Naive thymus-derived CD4-positive, alpha-beta T cell (primary cell): ENCODE measurements around the gene RINL. TPM values are rescaled to one million over a fixed set of nuclear protein-coding genes. Genes with fewer than 3 reads are reported as not detected.
"Not testable (repeated sequence)": the region's sequence is repeated elsewhere in the genome, so short reads cannot be mapped to it uniquely, and the experiment has no call there.

Experiments
- ATAC-seq: fragments of 150-1000 bp; cut with Tn5 transposase; 2 replicates; pipeline ENCODE4 v1.10.0; 2021; ENCODE audit warnings: mild to moderate bottlenecking, moderate library complexity
- CTCF ChIA-PET: fragments of 350-600 bp; sonication (Branson Sonifier 250); formaldehyde crosslinking; loops from one replicate; lab custom pipeline; 2021; ENCODE audit warnings: antibody characterized with exemption; lab: Charles Lee
- POLR2A ChIA-PET: fragments of 350-600 bp; sonication (Branson Sonifier 250); formaldehyde crosslinking; loops from one replicate; lab custom pipeline; 2021; ENCODE audit warnings: antibody characterized with exemption, inconsistent platforms; lab: Charles Lee
- DNase-seq, 9 donors: peaks; one replicate each; pipeline versions ENCODE4 v3.0.0 to v3.0.0-alpha.2; 2020 to 2022; ENCODE audit warnings: mixed read lengths in 1 of 9
- H3K27ac ChIP-seq: one replicate; pipeline ENCODE4 v1.7.0; 2013; ENCODE audit warnings: mild to moderate bottlenecking, low read depth, low read length, moderate library complexity
- H3K27me3 ChIP-seq, 2 donors: one replicate each; pipeline ENCODE4 v1.7.0; 2013; ENCODE audit warnings: low read length in 2 of 2, mild to moderate bottlenecking in 2 of 2, moderate library complexity in 2 of 2; ENCODE audit not compliant: control insufficient read depth in 2 of 2, insufficient read depth in 2 of 2
- H3K36me3 ChIP-seq, 3 experiments: 1 replicate in 2 of 3; 2 replicates in 1 of 3; pipeline ENCODE4 v1.7.0; 2013; ENCODE audit warnings: low read length in 3 of 3, mild to moderate bottlenecking in 3 of 3, moderate library complexity in 1 of 3; ENCODE audit not compliant: insufficient read depth in 3 of 3, control insufficient read depth in 2 of 3
- H3K4me1 ChIP-seq, 2 donors: one replicate each; pipeline ENCODE4 v1.7.0; 2013; ENCODE audit warnings: low read length in 2 of 2, mild to moderate bottlenecking in 2 of 2, moderate library complexity in 1 of 2; ENCODE audit not compliant: control insufficient read depth in 2 of 2, insufficient read depth in 2 of 2
- H3K4me3 ChIP-seq: 2 replicates; pipeline ENCODE4 v1.7.0; 2013; ENCODE audit warnings: mild to moderate bottlenecking, low read length
- H3K9me3 ChIP-seq, 3 experiments: 1 replicate in 2 of 3; 2 replicates in 1 of 3; pipeline ENCODE4 v1.7.0; 2013; ENCODE audit warnings: low read length in 3 of 3; ENCODE audit not compliant: control insufficient read depth in 2 of 3
- H3K27ac Mint-ChIP-seq, 9 donors: one replicate each; pipeline ENCODE4 v1.8.0; 2020 to 2022; ENCODE audit warnings: mixed read lengths in 9 of 9, mild to moderate bottlenecking in 8 of 9, moderate library complexity in 5 of 9, inconsistent platforms in 2 of 9
- H3K27me3 Mint-ChIP-seq, 5 donors: one replicate each; pipeline ENCODE4 v1.8.0; 2021 to 2022; ENCODE audit warnings: mixed read lengths in 5 of 5, mild to moderate bottlenecking in 1 of 5
- H3K36me3 Mint-ChIP-seq, 5 donors: one replicate each; pipeline ENCODE4 v1.8.0; 2020 to 2022; ENCODE audit warnings: mixed read lengths in 5 of 5, mild to moderate bottlenecking in 3 of 5, inconsistent platforms in 1 of 5
- H3K4me1 Mint-ChIP-seq, 7 donors: one replicate each; pipeline ENCODE4 v1.8.0; 2020 to 2022; ENCODE audit warnings: mixed read lengths in 7 of 7, mild to moderate bottlenecking in 3 of 7, inconsistent platforms in 1 of 7
- H3K4me3 Mint-ChIP-seq, 10 donors: one replicate each; pipeline ENCODE4 v1.8.0; 2020 to 2022; ENCODE audit warnings: mild to moderate bottlenecking in 10 of 10, mixed read lengths in 10 of 10, moderate library complexity in 6 of 10, inconsistent platforms in 2 of 10
- H3K9me3 Mint-ChIP-seq, 11 donors: one replicate each; pipeline ENCODE4 v1.8.0; 2020 to 2022; ENCODE audit warnings: mixed read lengths in 11 of 11, mild to moderate bottlenecking in 4 of 11, inconsistent platforms in 1 of 11, moderate library complexity in 1 of 11
- intact Hi-C, 2 donors: fragments of 100-400 bp; cut with micrococcal nuclease; formaldehyde crosslinking; loops; one replicate each; pipeline ENCODE4 v1.15.1; 2023
- polyA plus RNA-seq, 2 donors: library from polyadenylated mRNA; unstranded; fragments of 300-500 nt; fragmentation: Illumina TruSeq; gene quantifications; one replicate each; pipeline ENCODE4 v1.2.3, GENCODE V29; 2021
- total RNA-seq, 6 experiments: library from RNA in 5 of 6; stranded (reverse) in 5 of 6; gene quantifications; 1 replicate in 5 of 6; 2 replicates in 1 of 6; pipeline ENCODE4 v1.2.3 and lab custom pipeline; 2021 to 2026

Gene RINL
- total and polyA plus RNA-seq, 7 experiments from 2014 or later: 32.8 to 75.9 (median 49.5) TPM

DNA sequence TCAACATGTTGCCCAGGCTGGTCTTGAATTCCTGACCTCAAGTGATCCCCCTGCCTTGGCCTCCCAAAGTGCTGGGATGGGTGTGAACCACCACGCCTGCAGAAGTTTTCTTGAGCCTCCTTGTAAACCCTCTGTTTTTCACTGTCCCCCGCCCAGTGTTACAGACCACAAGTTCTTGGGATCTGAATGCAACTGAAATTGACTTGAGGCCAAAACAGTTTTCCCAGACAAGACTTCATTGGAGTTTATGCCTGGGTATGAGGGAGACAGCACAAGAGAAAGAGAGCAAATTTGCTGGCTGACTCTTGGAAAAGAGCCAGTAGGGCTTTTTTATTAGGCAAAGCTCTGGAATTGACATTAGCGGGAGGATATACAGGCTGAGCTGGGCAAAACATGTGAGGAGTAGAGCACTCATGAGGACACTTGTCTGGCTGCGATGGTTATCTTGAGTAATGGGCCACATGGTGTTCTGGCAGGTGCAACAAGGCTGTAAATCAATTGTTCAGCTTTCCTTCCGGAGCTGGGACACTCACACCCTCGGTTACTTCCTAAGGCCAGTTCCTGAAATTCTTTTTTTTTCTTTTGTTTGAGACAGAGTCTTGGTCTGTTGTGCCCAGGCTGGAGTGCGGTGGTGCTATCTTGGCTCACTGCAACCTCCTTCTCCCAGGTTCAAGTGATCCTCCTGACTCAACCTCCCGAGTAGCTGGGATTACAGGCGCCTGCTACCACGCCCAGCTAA is 15.6 kb downstream of the RINL start:
- H3K4me1 ChIP-seq: peaks cover 22 to 25% of the 10 kb centered on the region in 2 donors
- H3K27ac Mint-ChIP-seq: no peak overlapping the region
- no peak overlapping the region for H3K4me3 Mint-ChIP-seq

GRCh38 chr19:38861368-38861767 is 16.7 kb downstream of the RINL start:
- Histone ChIP-seq H3K9me3 (no peaks in the 10 kb centered on the region), H3K4me3 (no peak overlapping the region), H3K27me3 (no peaks in the 10 kb centered on the region), H3K4me1 (peaks cover 32 to 33% of the 10 kb centered on the region in 2 donors), H3K27ac (no peak overlapping the region), H3K36me3 (no peaks in the 10 kb centered on the region)
- Mint-ChIP-seq H3K27ac (no peak overlapping the region), H3K4me1 (peaks cover 28 to 51% (median 48%) of the 10 kb centered on the region in 7 donors), H3K4me3 (no peak overlapping the region), H3K36me3 (peaks cover 0 to 14% (median 0%) of the 10 kb centered on the region in 5 donors), H3K9me3 (peaks cover 0 to 3% (median 0%) of the 10 kb centered on the region in 11 donors), H3K27me3 (peaks cover 0 to 2% (median 0%) of the 10 kb centered on the region in 5 donors)
- ChIA-PET POLR2A (interaction anchor here (0.6 to 3.1 kb wide), 5 partner anchors 8 to 26 kb away, joined by 3 to 13 read pairs (median 4); partner anchors contain the start of gene RINL), CTCF (interaction anchor here (1.4 kb wide), 3 partner anchors 8 to 29 kb away, joined by 3 to 4 read pairs (median 4); no protein-coding TSS in a partner anchor)
- DNase-seq (no peak), ATAC-seq (no peak)
- intact Hi-C loops: no loop called here

More for the DNA sequence above, 15.6 kb downstream of the RINL start:
- Mint-ChIP-seq H3K4me1 (peaks cover 23 to 47% (median 42%) of the 10 kb centered on the region in 7 donors), H3K36me3 (peaks cover 0 to 14% (median 0%) of the 10 kb centered on the region in 5 donors), H3K9me3 (peaks cover 0 to 2% (median 0%) of the 10 kb centered on the region in 11 donors), H3K27me3 (no peaks in the 10 kb centered on the region)
- Histone ChIP-seq H3K27me3 (no peaks in the 10 kb centered on the region), H3K27ac (no peak overlapping the region), H3K9me3 (no peaks in the 10 kb centered on the region), H3K4me3 (no peak overlapping the region), H3K36me3 (no peaks in the 10 kb centered on the region)
- intact Hi-C loops: no loop called here
- DNase-seq: no peak
- CTCF ChIA-PET: interaction anchor here (1.1 to 1.4 kb wide), 2 partner anchors 10 to 13 kb away, joined by 4 read pairs; no protein-coding TSS in a partner anchor
- POLR2A ChIA-PET: interaction anchor here (0.6 to 19.2 kb wide), 4 partner anchors 13 to 38 kb away, joined by 4 to 317 read pairs (median 8); partner anchors contain the start of genes HNRNPL and RINL
- ATAC-seq: no peak

DNA sequence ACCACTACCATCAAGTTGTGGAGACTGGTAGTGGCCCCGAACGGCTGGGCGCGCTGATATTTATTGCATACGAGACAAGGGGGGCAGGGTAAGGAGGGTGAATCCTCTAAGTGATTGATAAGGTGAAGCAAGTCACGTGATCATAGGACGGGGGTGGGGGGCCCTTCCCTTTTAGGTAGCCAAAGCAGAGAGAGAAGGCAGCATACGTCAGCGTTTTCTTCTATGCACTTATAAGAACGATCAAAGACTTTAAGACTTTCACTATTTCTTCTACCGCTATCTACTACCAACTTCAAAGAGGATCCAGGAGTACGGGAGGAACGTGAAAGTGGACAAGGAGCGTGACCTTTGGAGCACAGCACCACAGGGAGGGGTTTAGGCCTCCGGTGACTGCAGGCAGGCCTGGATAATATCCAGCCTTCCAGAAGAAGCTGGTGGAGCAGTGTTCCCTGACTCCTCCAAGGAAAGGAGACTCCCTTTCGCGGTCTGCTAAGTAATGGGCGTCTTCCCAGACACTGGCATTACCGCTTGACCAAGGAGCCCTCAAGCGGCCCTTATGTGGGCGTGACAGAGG is 18.4 kb downstream of the RINL start:
- H3K4me3 ChIP-seq, DNase-seq, ATAC-seq, H3K36me3 Mint-ChIP-seq, intact Hi-C loops, H3K27ac ChIP-seq, H3K27me3 ChIP-seq, H3K36me3 ChIP-seq, H3K27me3 Mint-ChIP-seq, H3K9me3 Mint-ChIP-seq, H3K9me3 ChIP-seq, H3K4me3 Mint-ChIP-seq: not testable (repeated sequence)
- Mint-ChIP-seq H3K27ac (peak overlapping the region in 1 of 9 donors; percentile 27), H3K4me1 (peaks cover 12 to 41% (median 33%) of the 10 kb centered on the region in 7 donors)
- CTCF ChIA-PET: interaction anchor here (0.5 to 1.4 kb wide), 2 partner anchors 9 to 209 kb away, joined by 3 to 4 read pairs; no protein-coding TSS in a partner anchor
- H3K4me1 ChIP-seq: peaks cover 18 to 19% of the 10 kb centered on the region in 2 donors
- POLR2A ChIA-PET: interaction anchor here (1.5 to 1.8 kb wide), 3 partner anchors 8 to 10 kb away, joined by 4 to 5 read pairs (median 5); no protein-coding TSS in a partner anchor

GRCh38 chr19:38856813-38857212 is 21.3 kb downstream of the RINL start:
- Mint-ChIP-seq H3K36me3 (peaks cover 0 to 1% (median 0%) of the 10 kb centered on the region in 5 donors), H3K27ac (peak overlapping the region in 8 of 9 donors; percentile 47 to 97 (median 84)), H3K27me3 (peaks cover 0 to 2% (median 0%) of the 10 kb centered on the region in 5 donors), H3K4me1 (peaks cover 6 to 40% (median 30%) of the 10 kb centered on the region in 7 donors), H3K9me3 (peaks cover 0 to 2% (median 0%) of the 10 kb centered on the region in 11 donors), H3K4me3 (peak overlapping the region in 9 of 10 donors; percentile 8 to 85 (median 69))
- intact Hi-C loops: loop anchor here in 1 of 2 donors (1.0 kb wide), 1 partner anchor 13 kb away; no protein-coding TSS in a partner anchor
- ChIA-PET POLR2A (interaction anchor here (0.6 to 2.1 kb wide), 8 partner anchors 8 to 87 kb away, joined by 3 to 13 read pairs (median 6); partner anchors contain the start of genes ECH1, HNRNPL and RINL), CTCF (interaction anchor here (0.7 to 1.4 kb wide), 2 partner anchors 11 to 21 kb away, joined by 3 to 4 read pairs; partner anchors contain the start of gene RINL)
- Histone ChIP-seq H3K27me3 (no peaks in the 10 kb centered on the region), H3K36me3 (no peaks in the 10 kb centered on the region), H3K9me3 (no peaks in the 10 kb centered on the region), H3K4me3 (no peak overlapping the region), H3K27ac (peak overlapping the region; percentile 62), H3K4me1 (peaks cover 17 to 18% of the 10 kb centered on the region in 2 donors)
- DNase-seq (no peak), ATAC-seq (no peak)

DNA sequence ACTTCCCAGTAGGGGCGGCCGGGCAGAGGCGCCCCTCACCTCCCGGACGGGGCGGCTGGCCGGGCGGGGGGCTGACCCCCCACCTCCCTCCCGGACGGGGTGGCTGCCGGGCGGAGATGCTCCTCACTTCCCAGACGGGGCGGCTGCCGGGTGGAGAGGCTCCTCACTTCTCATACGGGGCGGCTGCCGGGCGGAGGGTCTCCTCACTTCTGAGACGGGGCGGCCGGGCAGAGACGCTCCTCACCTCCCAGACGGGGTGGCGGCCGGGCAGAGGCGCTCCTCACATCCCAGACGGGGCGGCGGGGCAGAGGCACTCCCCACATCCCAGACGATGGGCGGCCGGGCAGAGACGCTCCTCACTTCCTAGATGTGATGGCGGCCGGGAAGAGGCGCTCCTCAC is 22.3 kb downstream of the RINL start:
- H3K27ac ChIP-seq, H3K9me3 Mint-ChIP-seq, DNase-seq, H3K4me3 ChIP-seq, H3K36me3 ChIP-seq, H3K27me3 ChIP-seq, H3K9me3 ChIP-seq, POLR2A ChIA-PET, ATAC-seq, H3K4me3 Mint-ChIP-seq, H3K27ac Mint-ChIP-seq, intact Hi-C loops, H3K36me3 Mint-ChIP-seq, H3K27me3 Mint-ChIP-seq, CTCF ChIA-PET: not testable (repeated sequence)
- H3K4me1 ChIP-seq: peaks cover 17 to 18% of the 10 kb centered on the region in 2 donors
- peaks cover 6 to 45% (median 30%) of the 10 kb centered on the region in 7 donors for H3K4me1 Mint-ChIP-seq

DNA sequence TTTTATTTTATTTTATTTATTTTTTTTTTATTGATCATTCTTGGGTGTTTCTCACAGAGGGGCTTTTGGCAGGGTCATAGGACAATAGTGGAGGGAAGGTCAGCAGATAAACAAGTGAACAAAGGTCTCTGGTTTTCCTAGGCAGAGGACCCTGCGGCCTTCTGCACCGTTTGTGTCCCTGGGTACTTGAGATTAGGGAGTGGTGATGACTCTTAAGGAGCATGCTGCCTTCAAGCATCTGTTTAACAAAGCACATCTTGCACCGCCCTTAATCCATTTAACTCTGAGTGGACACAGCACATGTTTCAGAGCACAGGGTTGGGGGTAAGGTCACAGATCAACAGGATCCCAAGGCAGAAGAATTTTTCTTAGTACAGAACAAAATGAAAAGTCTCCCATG is 23.1 kb downstream of the RINL start:
- H3K4me1 ChIP-seq: peaks cover 17 to 18% of the 10 kb centered on the region in 2 donors
- not testable (repeated sequence) for H3K4me3 Mint-ChIP-seq

More for the DNA sequence above, 23.1 kb downstream of the RINL start:
- CTCF ChIA-PET, ATAC-seq, POLR2A ChIA-PET, H3K27me3 Mint-ChIP-seq, H3K9me3 ChIP-seq, H3K9me3 Mint-ChIP-seq, H3K27ac ChIP-seq, H3K36me3 Mint-ChIP-seq, H3K36me3 ChIP-seq, H3K4me3 ChIP-seq, H3K27me3 ChIP-seq: not testable (repeated sequence)
- intact Hi-C loops: loop anchor here (5.0 kb wide), 3 partner anchors 238 to 1432 kb away; partner anchors contain the start of genes AKT2 (in 1 of the 2), EIF3K (in 1 of the 2), MAP4K1 (in 1 of the 2) and SAMD4B (in 1 of the 2)
- peak in 1 of 9 donors; percentile 3 for DNase-seq
- Mint-ChIP-seq H3K4me1 (peaks cover 6 to 49% (median 30%) of the 10 kb centered on the region in 7 donors), H3K27ac (peak overlapping the region in 1 of 9 donors; percentile 51)
